Skeletal muscle cell (primary cell): ENCODE measurements around the gene MAML2.
"Not testable (repeated sequence)": the region's sequence is repeated elsewhere in the genome, so short reads cannot be mapped to it uniquely, and the experiment has no call there.

Source experiments
- DNase-seq: peaks from one replicate; pipeline ENCODE4 v3.0.0-alpha.2; 2010; ENCODE audit warnings: low read depth
- H3K4me3 ChIP-seq: 2 replicates; pipeline ENCODE4 v1.5.1; 2011; ENCODE audit warnings: low read depth, mild to moderate bottlenecking, control low read depth, low read length, moderate library complexity

The MAML2 gene

GRCh38 chr11:96279018-96279895 is 63.7 kb downstream of the MAML2 start:
- no peak overlapping the region for H3K4me3 ChIP-seq
- peak; percentile 45 for DNase-seq

- DNase-seq, result no peak
- H3K4me3 ChIP-seq, result no peak overlapping the region
These were observed 64.7 kb downstream of the MAML2 start for GRCh38 chr11:96278039-96278897.

GRCh38 chr11:96277696-96278038 is 65.3 kb downstream of the MAML2 start:
- DNase-seq, result no peak
- no peak overlapping the region for H3K4me3 ChIP-seq

GRCh38 chr11:96276836-96277235 is 66.2 kb downstream of the MAML2 start:
- H3K4me3 ChIP-seq, result no peak overlapping the region
- no peak for DNase-seq

- no peak for DNase-seq
- no peak overlapping the region for H3K4me3 ChIP-seq
These were observed 67.0 kb downstream of the MAML2 start for GRCh38 chr11:96275801-96276594.

- no peak for DNase-seq
- no peak overlapping the region for H3K4me3 ChIP-seq
These were observed 69.5 kb downstream of the MAML2 start for GRCh38 chr11:96273507-96273906.

- H3K4me3 ChIP-seq, result no peak overlapping the region
- peak; percentile 38 for DNase-seq
These were observed 70.3 kb downstream of the MAML2 start for GRCh38 chr11:96272529-96273222.

GRCh38 chr11:96271777-96272176 is 71.2 kb downstream of the MAML2 start:
- no peak for DNase-seq
- H3K4me3 ChIP-seq, result no peak overlapping the region

- DNase-seq, H3K4me3 ChIP-seq: not testable (repeated sequence)
These were observed 71.6 kb downstream of the MAML2 start for GRCh38 chr11:96271352-96271751.

- DNase-seq, H3K4me3 ChIP-seq: not testable (repeated sequence)
These were observed 74.5 kb downstream of the MAML2 start for GRCh38 chr11:96268527-96268926.

- H3K4me3 ChIP-seq, result no peak overlapping the region
- DNase-seq, result no peak
These were observed 75.4 kb downstream of the MAML2 start for GRCh38 chr11:96267496-96268032.

GRCh38 chr11:96267001-96267495 is 75.9 kb downstream of the MAML2 start:
- DNase-seq, result no peak
- no peak overlapping the region for H3K4me3 ChIP-seq

- H3K4me3 ChIP-seq, result no peak overlapping the region
- no peak for DNase-seq
These were observed 77.0 kb downstream of the MAML2 start for GRCh38 chr11:96265972-96266371.

- H3K4me3 ChIP-seq, result no peak overlapping the region
- DNase-seq, result no peak
These were observed 77.7 kb downstream of the MAML2 start for GRCh38 chr11:96265220-96265737.

GRCh38 chr11:96264364-96264763 is 78.6 kb downstream of the MAML2 start:
- DNase-seq, result no peak
- H3K4me3 ChIP-seq, result no peak overlapping the region

- peak; percentile 65 for DNase-seq
- H3K4me3 ChIP-seq, result no peak overlapping the region
These were observed 79.7 kb downstream of the MAML2 start for GRCh38 chr11:96263238-96263763.

GRCh38 chr11:96260532-96260931 is 82.5 kb downstream of the MAML2 start:
- no peak for DNase-seq
- H3K4me3 ChIP-seq, result no peak overlapping the region

- no peak overlapping the region for H3K4me3 ChIP-seq
- DNase-seq, result no peak
These were observed 82.9 kb downstream of the MAML2 start for GRCh38 chr11:96260067-96260511.
